Natural killer cell (primary cell): Measurements from ENCODE around the gene IGSF6. TPM values are rescaled to one million over a fixed set of nuclear protein-coding genes. Genes with fewer than 3 reads are reported as not detected.
"Not testable (repeated sequence)": the region's sequence is repeated elsewhere in the genome, so short reads cannot be mapped to it uniquely, and the experiment has no call there.

Source experiments
- ATAC-seq, 3 donors: fragments of 150-1000 bp in 2 of 3; fragments of 200-7000 bp in 1 of 3; cut with Tn5 transposase; 1 replicate in 1 of 3; 2 replicates in 2 of 3; pipeline ENCODE4 v1.10.0; 2021; ENCODE audit warnings: mild to moderate bottlenecking in 2 of 3, moderate library complexity in 2 of 3
- DNase-seq, 2 donors: peaks; one replicate each; pipeline versions ENCODE4 v3.0.0 to v3.0.0-alpha.2; 2013 to 2021; ENCODE audit warnings: mixed read lengths in 1 of 2
- H3K27ac ChIP-seq: one replicate; pipeline ENCODE4 v1.5.1; 2013; ENCODE audit warnings: mild to moderate bottlenecking, low read length
- H3K27me3 ChIP-seq: one replicate; pipeline ENCODE4 v1.6.1; 2013; ENCODE audit warnings: low read length; ENCODE audit not compliant: control insufficient read depth, insufficient read depth
- H3K36me3 ChIP-seq: one replicate; pipeline ENCODE4 v1.6.1; 2013; ENCODE audit warnings: low read length; ENCODE audit not compliant: control insufficient read depth, insufficient read depth
- H3K4me1 ChIP-seq: one replicate; pipeline ENCODE4 v1.6.1; 2013; ENCODE audit warnings: low read length; ENCODE audit not compliant: control insufficient read depth, insufficient read depth
- H3K4me3 ChIP-seq: one replicate; pipeline ENCODE4 v1.5.1; 2013; ENCODE audit warnings: low read length
- H3K9me3 ChIP-seq: one replicate; pipeline ENCODE4 v1.6.1; 2013; ENCODE audit warnings: low read length; ENCODE audit not compliant: control insufficient read depth, insufficient read depth
- H3K27ac Mint-ChIP-seq, 2 donors: one replicate each; pipeline ENCODE4 v1.8.0; 2022; ENCODE audit warnings: mild to moderate bottlenecking in 2 of 2, mixed read lengths in 2 of 2, moderate library complexity in 1 of 2
- H3K27me3 Mint-ChIP-seq, 2 donors: one replicate each; pipeline ENCODE4 v1.8.0; 2022; ENCODE audit warnings: low read depth in 2 of 2, mixed read lengths in 2 of 2
- H3K36me3 Mint-ChIP-seq: one replicate; pipeline ENCODE4 v1.8.0; 2022; ENCODE audit warnings: mixed read lengths
- H3K4me1 Mint-ChIP-seq, 2 donors: one replicate each; pipeline ENCODE4 v1.8.0; 2022; ENCODE audit warnings: mixed read lengths in 2 of 2
- H3K4me3 Mint-ChIP-seq: one replicate; pipeline ENCODE4 v1.8.0; 2022; ENCODE audit warnings: mild to moderate bottlenecking, moderate library complexity, mixed read lengths
- H3K9me3 Mint-ChIP-seq, 2 donors: one replicate each; pipeline ENCODE4 v1.8.0; 2022; ENCODE audit warnings: mixed read lengths in 2 of 2
- WGBS: methylation state at CpG from one replicate; pipeline ENCODE4 v1.1.7; 2013; ENCODE audit warnings: missing lambda C conversion rate; ENCODE audit not compliant: insufficient coverage; 5-methylcytosine and 5-hydroxymethylcytosine counted together
- intact Hi-C: fragments of 100-400 bp; cut with micrococcal nuclease; formaldehyde crosslinking; loops from one replicate; pipeline ENCODE4 v1.14.2; 2022
- total RNA-seq, 4 donors: library from RNA; stranded (reverse); fragments of 120-200 nt in 1 of 4; gene quantifications; one replicate each; pipeline versions ENCODE4 v1.2.3 to v1.2.4, GENCODE V29; 2013 to 2022
- TF ChIP-seq, protein P1 (sequence below): fragments of 200-600 bp; IDR thresholded peaks from one replicate; pipeline ENCODE4 v1.8.0; 2022; ENCODE audit warnings: antibody characterized with exemption

IGSF6 gene
- total RNA-seq, 3 donors from 2014 or later (not counting 1 experiment from before 2014, with no cell fraction given), result 2.2 to 4.4 (median 2.6) TPM

- Histone ChIP-seq H3K36me3 (no peaks in the 10 kb centered on the region), H3K4me1 (no peaks in the 10 kb centered on the region), H3K27ac (no peak overlapping the region), H3K4me3 (no peak overlapping the region), H3K27me3 (no peaks in the 10 kb centered on the region), H3K9me3 (no peaks in the 10 kb centered on the region)
- H3K4me3 Mint-ChIP-seq, result no peak overlapping the region
- no peak overlapping the region for H3K27ac Mint-ChIP-seq
- TF ChIP-seq, protein P1, sequence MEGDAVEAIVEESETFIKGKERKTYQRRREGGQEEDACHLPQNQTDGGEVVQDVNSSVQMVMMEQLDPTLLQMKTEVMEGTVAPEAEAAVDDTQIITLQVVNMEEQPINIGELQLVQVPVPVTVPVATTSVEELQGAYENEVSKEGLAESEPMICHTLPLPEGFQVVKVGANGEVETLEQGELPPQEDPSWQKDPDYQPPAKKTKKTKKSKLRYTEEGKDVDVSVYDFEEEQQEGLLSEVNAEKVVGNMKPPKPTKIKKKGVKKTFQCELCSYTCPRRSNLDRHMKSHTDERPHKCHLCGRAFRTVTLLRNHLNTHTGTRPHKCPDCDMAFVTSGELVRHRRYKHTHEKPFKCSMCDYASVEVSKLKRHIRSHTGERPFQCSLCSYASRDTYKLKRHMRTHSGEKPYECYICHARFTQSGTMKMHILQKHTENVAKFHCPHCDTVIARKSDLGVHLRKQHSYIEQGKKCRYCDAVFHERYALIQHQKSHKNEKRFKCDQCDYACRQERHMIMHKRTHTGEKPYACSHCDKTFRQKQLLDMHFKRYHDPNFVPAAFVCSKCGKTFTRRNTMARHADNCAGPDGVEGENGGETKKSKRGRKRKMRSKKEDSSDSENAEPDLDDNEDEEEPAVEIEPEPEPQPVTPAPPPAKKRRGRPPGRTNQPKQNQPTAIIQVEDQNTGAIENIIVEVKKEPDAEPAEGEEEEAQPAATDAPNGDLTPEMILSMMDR, result no peak
- intact Hi-C loops, result no loop called here
- H3K4me1 Mint-ChIP-seq, result no peaks in the 10 kb centered on the region
- DNase-seq (no peak), ATAC-seq (no peak)
- no peaks in the 10 kb centered on the region for H3K36me3 Mint-ChIP-seq
- H3K9me3 Mint-ChIP-seq, result no peaks in the 10 kb centered on the region
- WGBS, result 94% methylated on average over 4 of the region's 5 CpGs
- peaks cover 0 to 9% of the 10 kb centered on the region in 2 donors for H3K27me3 Mint-ChIP-seq
Measured at GRCh38 chr16:21697032-21697431, 44.6 kb upstream of the IGSF6 start.

DNA sequence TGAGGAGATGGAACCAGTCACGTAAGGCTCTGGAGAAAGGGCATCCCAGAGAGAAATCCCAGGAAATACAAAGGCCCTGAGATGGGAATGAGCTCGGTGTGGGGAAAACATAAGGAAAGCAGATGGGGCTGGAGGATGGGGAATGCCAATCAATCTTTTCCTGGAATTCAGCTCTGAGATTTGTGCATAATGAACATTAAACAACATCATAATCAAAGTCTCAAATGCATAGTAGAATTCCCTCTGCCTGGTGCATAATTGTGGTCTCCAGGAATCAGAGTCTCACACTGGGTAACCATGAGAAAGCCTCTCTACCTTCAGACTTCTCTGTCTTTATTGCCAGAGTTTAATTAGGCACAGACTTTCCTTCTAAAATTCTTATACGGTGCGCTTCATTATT is 42.2 kb upstream of the IGSF6 start:
- no peaks in the 10 kb centered on the region for H3K4me1 Mint-ChIP-seq
- H3K36me3 Mint-ChIP-seq, result no peaks in the 10 kb centered on the region
- H3K9me3 ChIP-seq, result no peaks in the 10 kb centered on the region
- H3K9me3 Mint-ChIP-seq, result no peaks in the 10 kb centered on the region
- H3K4me1 ChIP-seq, result no peaks in the 10 kb centered on the region
- ATAC-seq, result no peak
- no peak overlapping the region for H3K27ac ChIP-seq
- no peak overlapping the region for H3K27ac Mint-ChIP-seq
- TF ChIP-seq, protein P1, result no peak
- H3K27me3 Mint-ChIP-seq, result peaks cover 12% of the 10 kb centered on the region in 2 donors
- intact Hi-C loops, result no loop called here
- no peaks in the 10 kb centered on the region for H3K27me3 ChIP-seq
- H3K4me3 Mint-ChIP-seq, result no peak overlapping the region
- DNase-seq, result no peak
- 91% methylated on average over 2 of the region's 4 CpGs for WGBS
- no peaks in the 10 kb centered on the region for H3K36me3 ChIP-seq
- H3K4me3 ChIP-seq, result no peak overlapping the region

GRCh38 chr16:21690967-21691366 is 38.6 kb upstream of the IGSF6 start:
- ATAC-seq, H3K9me3 ChIP-seq, H3K27ac Mint-ChIP-seq, H3K27me3 ChIP-seq, H3K27ac ChIP-seq, H3K36me3 Mint-ChIP-seq, DNase-seq, H3K9me3 Mint-ChIP-seq, H3K4me1 Mint-ChIP-seq, H3K36me3 ChIP-seq, H3K4me1 ChIP-seq, H3K4me3 Mint-ChIP-seq, intact Hi-C loops, H3K4me3 ChIP-seq: not testable (repeated sequence)
- H3K27me3 Mint-ChIP-seq, result peaks cover 10 to 13% of the 10 kb centered on the region in 2 donors
- 60% methylated on average over 2 of the region's 4 CpGs for WGBS

- TF ChIP-seq, protein P1, result no peak
- H3K36me3 Mint-ChIP-seq, result no peaks in the 10 kb centered on the region
- intact Hi-C loops, result no loop called here
- Histone ChIP-seq H3K4me3 (no peak overlapping the region), H3K27me3 (no peaks in the 10 kb centered on the region), H3K36me3 (no peaks in the 10 kb centered on the region), H3K9me3 (no peaks in the 10 kb centered on the region), H3K27ac (no peak overlapping the region), H3K4me1 (no peaks in the 10 kb centered on the region)
- peaks cover 0 to 4% of the 10 kb centered on the region in 2 donors for H3K4me1 Mint-ChIP-seq
- no peaks in the 10 kb centered on the region for H3K9me3 Mint-ChIP-seq
- H3K27me3 Mint-ChIP-seq, result peaks cover 10 to 13% of the 10 kb centered on the region in 2 donors
- no peak for DNase-seq
- no peak overlapping the region for H3K27ac Mint-ChIP-seq
- H3K4me3 Mint-ChIP-seq, result no peak overlapping the region
- ATAC-seq, result no peak
- WGBS, result 78% methylated on average over 1 of the region's 4 CpGs
Measured at GRCh38 chr16:21689107-21689506, 36.7 kb upstream of the IGSF6 start.
